HuH-7.5 (cell line): Measurements from ENCODE around the gene CLTA.
"Not testable (repeated sequence)": the region's sequence is repeated elsewhere in the genome, so short reads cannot be mapped to it uniquely, and the experiment has no call there.

Experiments
- DNase-seq: peaks from one replicate; pipeline ENCODE4 v3.0.0; 2011; ENCODE audit warnings: low spot score

The CLTA gene

GRCh38 chr9:36247356-36247755, 56.6 kb downstream of the CLTA start:
- DNase-seq, result no peak

- not testable (repeated sequence) for DNase-seq
Observed at GRCh38 chr9:36248061-36248460, 57.3 kb downstream of the CLTA start.

GRCh38 chr9:36249189-36249588, 58.5 kb downstream of the CLTA start:
- no peak for DNase-seq

DNA sequence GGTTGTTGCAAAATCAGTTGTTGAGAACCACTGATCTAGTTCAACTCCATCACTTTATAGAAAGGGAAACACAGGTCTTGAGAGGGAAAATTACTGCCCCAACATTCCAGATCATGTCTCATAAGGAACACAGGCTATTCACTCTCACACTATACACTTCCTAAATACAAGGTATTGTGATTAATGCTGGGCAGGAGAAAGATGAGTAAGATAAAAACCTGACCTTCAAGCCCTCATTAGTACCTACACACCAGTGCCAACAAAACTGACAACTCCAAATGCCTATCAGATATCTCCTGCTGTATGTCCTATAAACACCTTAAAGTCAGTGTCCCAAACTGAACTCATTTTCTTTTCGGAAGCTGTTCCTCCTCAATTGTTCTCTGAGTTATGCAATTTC, 59.4 kb downstream of the CLTA start:
- no peak for DNase-seq

DNA sequence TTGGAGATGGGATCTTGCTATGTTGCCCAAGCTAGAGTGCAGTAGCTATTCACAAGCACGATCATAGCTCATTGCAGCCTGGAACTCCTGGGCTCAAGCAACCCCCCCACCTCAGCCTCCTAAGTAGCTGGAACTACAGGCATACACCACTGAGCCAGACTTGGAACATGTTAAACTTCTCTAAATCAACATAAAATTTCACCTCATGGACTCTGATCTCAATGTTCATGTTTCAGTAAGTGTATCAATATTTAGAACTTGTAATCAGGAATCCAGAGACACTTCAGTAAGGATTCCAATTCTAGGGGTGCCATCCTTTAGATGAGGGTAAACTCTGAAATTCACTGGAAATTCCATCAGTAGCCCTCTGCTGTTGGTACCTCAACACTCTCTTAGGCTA, 60.7 kb downstream of the CLTA start:
- DNase-seq, result no peak

DNA sequence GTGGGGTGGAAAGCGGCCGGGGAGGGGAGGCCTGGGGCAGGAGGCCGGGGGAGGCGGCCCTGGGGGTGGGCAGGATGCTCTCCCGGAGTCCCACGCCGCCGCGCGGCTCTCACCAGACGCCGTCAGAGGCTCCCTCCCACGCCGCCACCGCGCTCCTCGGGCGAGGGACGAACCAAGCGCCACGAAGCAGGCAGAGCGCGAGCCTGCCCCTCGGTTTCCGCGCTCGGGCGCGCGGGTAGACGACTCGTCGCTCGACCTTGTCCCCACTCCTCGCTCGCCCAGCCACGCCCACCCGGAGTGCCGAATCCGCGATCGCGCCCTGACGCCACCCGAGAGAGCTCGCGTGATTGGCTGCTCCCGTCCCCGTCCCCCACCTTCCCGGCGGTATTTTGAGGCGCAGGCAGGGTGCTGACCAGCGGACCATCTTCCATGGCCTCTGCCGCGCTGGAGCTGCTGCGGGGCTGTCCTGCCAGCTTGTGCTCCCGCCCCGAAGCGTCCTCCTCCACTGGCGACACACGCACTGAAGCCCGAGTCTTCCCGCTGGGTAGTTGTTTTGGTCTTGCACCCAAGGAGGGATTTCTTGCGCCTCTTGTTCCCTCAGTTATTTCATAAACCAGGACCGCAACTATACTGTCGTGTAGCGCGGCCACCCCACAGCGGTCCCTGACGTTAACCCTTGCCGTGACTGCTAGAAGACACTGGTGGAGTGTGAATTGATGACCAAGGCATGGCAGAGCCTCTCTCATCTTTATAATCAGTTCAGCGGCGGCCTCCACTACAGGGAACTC, 67.7 kb downstream of the CLTA start, which contains the start of gene GNE:
Gene GNE (minus strand): TSS at position 241 of the 788 bp plus-strand sequence. CDS start 9,093 bp downstream, outside the sequence.
- DNase-seq, result peak; percentile 94

GRCh38 chr9:36258996-36259533, 68.3 kb downstream of the CLTA start:
- no peak for DNase-seq
